Measurements from ENCODE around the gene ATP10D.
A peak's percentile ranks its signal among the peaks of the same experiment; 100 is the strongest.

The ATP10D gene

DNA sequence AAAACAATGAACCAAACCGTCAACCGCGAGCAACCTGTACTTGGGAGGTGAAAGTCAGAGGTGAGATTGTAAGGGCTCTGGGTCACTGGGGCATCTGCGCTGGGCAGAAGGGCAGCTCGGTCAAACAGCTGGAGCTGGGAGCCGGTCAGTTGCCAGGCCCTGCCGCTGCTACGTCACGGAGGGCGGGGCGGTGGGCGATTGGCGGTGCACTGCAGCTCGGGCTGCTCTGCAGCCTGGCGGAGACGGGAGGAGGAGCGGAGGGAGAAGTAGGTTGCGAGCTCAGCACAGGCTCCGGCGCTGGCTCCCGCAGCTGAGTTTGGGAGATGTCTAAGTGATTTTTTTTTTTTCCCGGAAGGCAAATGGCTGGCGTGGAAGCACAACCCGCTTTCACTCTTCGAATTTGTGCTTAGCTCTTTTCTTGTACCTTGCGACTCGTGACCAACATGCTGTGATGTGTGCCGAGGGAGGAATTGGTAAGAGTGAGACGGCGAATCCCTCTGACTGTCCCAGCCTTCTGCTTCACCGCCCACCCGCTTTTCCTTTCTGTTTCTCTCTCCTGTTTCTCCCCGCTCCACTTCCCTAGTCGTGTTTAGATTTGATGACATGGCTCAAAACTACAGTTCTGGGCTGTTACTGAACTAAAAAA lies at the start of gene ATP10D:
TSS of gene ATP10D (plus strand) at position 229 of the 646 bp plus-strand sequence. CDS start 27,266 bp downstream, outside the sequence.
- peak within 1 kb of the TSS; percentile 42 for H3K27ac ChIP-seq
- TF ChIP-seq, protein P1, sequence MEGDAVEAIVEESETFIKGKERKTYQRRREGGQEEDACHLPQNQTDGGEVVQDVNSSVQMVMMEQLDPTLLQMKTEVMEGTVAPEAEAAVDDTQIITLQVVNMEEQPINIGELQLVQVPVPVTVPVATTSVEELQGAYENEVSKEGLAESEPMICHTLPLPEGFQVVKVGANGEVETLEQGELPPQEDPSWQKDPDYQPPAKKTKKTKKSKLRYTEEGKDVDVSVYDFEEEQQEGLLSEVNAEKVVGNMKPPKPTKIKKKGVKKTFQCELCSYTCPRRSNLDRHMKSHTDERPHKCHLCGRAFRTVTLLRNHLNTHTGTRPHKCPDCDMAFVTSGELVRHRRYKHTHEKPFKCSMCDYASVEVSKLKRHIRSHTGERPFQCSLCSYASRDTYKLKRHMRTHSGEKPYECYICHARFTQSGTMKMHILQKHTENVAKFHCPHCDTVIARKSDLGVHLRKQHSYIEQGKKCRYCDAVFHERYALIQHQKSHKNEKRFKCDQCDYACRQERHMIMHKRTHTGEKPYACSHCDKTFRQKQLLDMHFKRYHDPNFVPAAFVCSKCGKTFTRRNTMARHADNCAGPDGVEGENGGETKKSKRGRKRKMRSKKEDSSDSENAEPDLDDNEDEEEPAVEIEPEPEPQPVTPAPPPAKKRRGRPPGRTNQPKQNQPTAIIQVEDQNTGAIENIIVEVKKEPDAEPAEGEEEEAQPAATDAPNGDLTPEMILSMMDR (conservative IDR thresholded peaks at IDR 0.05): no peak; the same call in 1 of the 2 replicates

DNA sequence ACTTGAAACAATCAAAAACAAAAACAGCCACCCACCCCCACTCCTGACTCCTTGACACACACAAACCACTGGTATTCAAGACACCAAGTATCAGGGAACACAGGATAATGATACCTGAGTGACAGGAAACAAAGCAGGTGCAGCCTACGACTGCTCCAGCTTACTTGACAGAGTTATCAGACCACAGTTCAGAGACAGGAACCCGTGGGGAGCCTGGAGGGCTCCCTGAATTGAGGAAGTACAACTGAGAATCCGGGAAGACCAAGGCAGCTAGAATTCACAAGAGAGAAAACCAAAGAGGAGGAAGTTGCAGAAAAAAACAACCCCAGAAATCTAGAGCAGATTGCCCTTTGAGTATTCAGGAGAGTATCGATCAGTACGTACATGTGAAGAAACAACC lies 42.1 kb upstream of the ATP10D start:
- TF ChIP-seq, protein P1 (conservative IDR thresholded peaks at IDR 0.05): no peak
- no peak overlapping the region for H3K27ac ChIP-seq

DNA sequence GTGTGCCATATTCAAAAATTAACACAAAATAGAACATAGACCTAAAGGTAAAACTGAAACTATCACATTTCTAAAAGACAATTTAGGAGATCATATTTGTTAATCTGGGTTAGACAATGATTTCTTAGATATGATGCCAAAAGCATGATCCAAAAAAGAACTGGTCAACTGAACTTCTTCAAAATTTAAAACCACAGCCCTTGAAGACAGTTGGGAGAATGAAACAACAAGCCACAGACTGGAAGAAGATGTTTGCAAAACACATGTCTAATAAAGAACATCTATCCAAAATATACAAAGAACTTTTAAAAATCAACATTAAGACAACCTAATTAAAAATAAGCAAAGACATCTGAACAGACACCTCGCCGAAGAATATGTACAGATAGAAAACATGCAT lies 41.0 kb upstream of the ATP10D start:
- H3K27ac ChIP-seq: no peak overlapping the region
- TF ChIP-seq, protein P1 (conservative IDR thresholded peaks at IDR 0.05): no peak

DNA sequence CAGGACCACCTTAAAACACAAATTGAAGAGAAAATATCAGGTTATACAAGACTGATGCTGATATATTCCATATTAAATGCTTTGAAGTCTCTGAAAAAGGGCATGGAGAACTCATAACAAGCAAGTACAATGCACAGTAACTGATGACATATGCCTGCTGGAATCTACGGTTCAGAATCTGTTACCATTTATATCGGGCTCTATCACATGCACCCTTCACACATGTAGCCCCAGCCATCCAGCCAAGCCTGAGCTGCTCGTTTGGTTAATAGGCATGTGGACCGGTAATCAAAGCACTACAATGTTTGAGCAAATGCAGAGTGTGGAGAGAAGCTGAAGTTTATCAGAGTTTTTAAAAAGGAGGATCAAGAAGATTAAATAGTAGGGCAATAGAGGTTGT lies 33.4 kb upstream of the ATP10D start:
- no peak overlapping the region for H3K27ac ChIP-seq
- TF ChIP-seq, protein P1 (conservative IDR thresholded peaks at IDR 0.05): no peak

DNA sequence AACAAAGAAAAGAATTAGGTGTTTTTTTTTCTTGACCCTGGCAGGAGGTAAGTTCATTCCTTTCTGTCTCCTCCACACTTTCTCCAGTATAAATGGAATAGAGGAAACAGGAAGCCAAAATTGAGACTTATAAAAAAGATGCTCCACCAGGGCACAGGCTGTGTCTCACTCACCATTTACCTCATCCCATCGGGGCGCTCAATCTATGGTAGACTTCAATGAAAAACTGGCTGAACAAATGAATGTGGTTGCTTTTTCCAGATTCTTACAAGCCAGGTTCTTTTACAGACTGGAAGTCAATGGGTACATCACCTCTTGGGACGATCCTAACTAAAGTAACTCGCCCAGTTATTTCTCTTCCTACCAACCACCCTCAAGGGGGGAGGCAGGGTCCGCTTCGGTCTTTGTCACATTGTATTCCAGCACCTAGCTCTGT lies 22.3 kb upstream of the ATP10D start:
- TF ChIP-seq, protein P1 (conservative IDR thresholded peaks at IDR 0.05): no peak
- peak overlapping the region; percentile 76 for H3K27ac ChIP-seq

DNA sequence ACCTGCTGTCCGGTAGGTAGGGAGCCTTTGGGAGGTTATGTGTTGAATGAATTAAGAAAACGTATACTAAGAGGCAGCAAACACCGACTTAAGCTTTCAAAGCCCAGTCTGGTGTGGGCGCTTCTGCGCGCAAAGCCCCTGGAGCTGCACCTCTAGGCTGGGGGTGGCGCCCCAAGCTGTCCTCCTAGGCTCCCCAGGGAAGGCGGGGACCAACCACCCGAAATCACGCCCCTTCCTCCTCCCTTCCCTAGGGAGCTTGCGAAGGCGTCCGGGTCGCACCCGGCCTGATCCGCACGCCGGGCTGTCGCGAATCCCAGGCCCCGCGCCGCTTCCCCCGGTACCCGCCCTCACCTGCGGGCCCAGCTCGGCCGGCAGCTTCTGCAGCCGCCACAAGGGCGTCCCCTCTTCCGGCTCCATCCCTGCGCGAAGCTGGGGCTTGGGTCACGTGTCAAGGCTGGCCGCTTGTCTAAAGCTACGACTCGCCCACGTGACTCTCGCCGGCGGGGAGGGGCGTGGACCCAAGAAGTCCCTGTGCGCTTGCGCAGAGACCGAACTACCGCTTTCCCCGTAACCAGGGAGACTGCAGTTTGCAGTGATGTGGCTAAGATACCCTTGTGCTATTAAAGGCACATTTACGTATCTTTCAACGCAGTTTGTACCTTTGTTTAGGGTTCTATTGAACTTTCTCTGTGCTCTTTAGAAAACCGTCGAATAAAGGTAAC lies 21.7 kb upstream of the ATP10D start, which contains the start of gene COMMD8:
TSS of gene COMMD8 (minus strand) at position 468 of the 722 bp plus-strand sequence. CDS start at position 417, 51 bp downstream.
- peak within 1 kb of the TSS; percentile 76 for H3K27ac ChIP-seq
- TF ChIP-seq, protein P1 (conservative IDR thresholded peaks at IDR 0.05): peak; percentile 31

DNA sequence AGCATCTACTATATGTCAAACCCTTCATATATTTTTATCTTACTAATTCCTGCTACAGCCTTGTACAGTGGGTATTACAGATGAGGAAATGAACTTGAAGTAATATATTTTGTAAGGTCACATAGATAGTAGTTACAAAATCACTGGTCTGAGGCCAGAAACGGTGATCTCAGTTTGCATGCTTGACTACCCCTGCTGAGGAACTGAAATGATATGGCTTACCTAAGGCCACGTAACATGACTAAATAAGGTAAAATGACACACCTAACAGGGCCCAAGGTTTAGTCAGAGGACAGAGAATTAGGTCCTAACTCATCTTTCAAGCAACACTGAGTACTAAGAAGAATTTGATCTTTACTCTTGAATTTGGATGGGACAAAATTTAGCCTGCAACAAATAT lies 20.1 kb upstream of the ATP10D start:
- H3K27ac ChIP-seq: no peak overlapping the region

More for the DNA sequence above, 20.1 kb upstream of the ATP10D start:
- TF ChIP-seq, protein P1 (conservative IDR thresholded peaks at IDR 0.05): no peak

Measured in VCaP (cell line).